Stimulated activated naive CD8-positive, alpha-beta T cell treated with anti-CD3 and anti-CD28 coated beads, Interleukin-15, Interleukin-2, amounts not matched to agents 100 ng/mL and 50 ng/mL, for 24 hours (primary cell): ENCODE measurements around the gene DCC.

Experiments
- H3K27ac Mint-ChIP-seq: one replicate; pipeline ENCODE4 v1.8.0; 2021; ENCODE audit warnings: mild to moderate bottlenecking, mixed read lengths
- H3K27me3 Mint-ChIP-seq: one replicate; pipeline ENCODE4 v1.8.0; 2021; ENCODE audit warnings: mixed read lengths
- H3K36me3 Mint-ChIP-seq: one replicate; pipeline ENCODE4 v1.8.0; 2021; ENCODE audit warnings: low read depth, mixed read lengths
- H3K4me1 Mint-ChIP-seq: one replicate; pipeline ENCODE4 v1.8.0; 2021; ENCODE audit warnings: low read depth, mixed read lengths
- H3K4me3 Mint-ChIP-seq: one replicate; pipeline ENCODE4 v1.8.0; 2021; ENCODE audit warnings: mild to moderate bottlenecking, mixed read lengths
- H3K9me3 Mint-ChIP-seq: one replicate; pipeline ENCODE4 v1.8.0; 2021; ENCODE audit warnings: mixed read lengths

DCC gene

GRCh38 chr18:52605345-52605744 lies 265.3 kb downstream of the DCC start:
- Mint-ChIP-seq H3K9me3 (peaks cover 14% of the 10 kb centered on the region), H3K4me1 (no peaks in the 10 kb centered on the region), H3K36me3 (no peaks in the 10 kb centered on the region), H3K27me3 (no peaks in the 10 kb centered on the region), H3K4me3 (no peak overlapping the region), H3K27ac (no peak overlapping the region)

- H3K36me3 Mint-ChIP-seq = no peaks in the 10 kb centered on the region
- no peak overlapping the region for H3K4me3 Mint-ChIP-seq
- H3K9me3 Mint-ChIP-seq = peaks cover 7% of the 10 kb centered on the region
- no peaks in the 10 kb centered on the region for H3K4me1 Mint-ChIP-seq
- no peaks in the 10 kb centered on the region for H3K27me3 Mint-ChIP-seq
- no peak overlapping the region for H3K27ac Mint-ChIP-seq
These were observed 268.0 kb downstream of the DCC start for GRCh38 chr18:52607985-52608384.

- Mint-ChIP-seq H3K4me3 (no peak overlapping the region), H3K9me3 (peaks cover 7% of the 10 kb centered on the region), H3K36me3 (no peaks in the 10 kb centered on the region), H3K4me1 (no peaks in the 10 kb centered on the region), H3K27me3 (no peaks in the 10 kb centered on the region), H3K27ac (no peak overlapping the region)
These were observed 270.6 kb downstream of the DCC start for GRCh38 chr18:52610451-52611115.

GRCh38 chr18:52612406-52612805 lies 272.4 kb downstream of the DCC start:
- Mint-ChIP-seq H3K27me3 (no peaks in the 10 kb centered on the region), H3K4me1 (no peaks in the 10 kb centered on the region), H3K27ac (no peak overlapping the region), H3K36me3 (no peaks in the 10 kb centered on the region), H3K4me3 (no peak overlapping the region), H3K9me3 (peaks cover 7% of the 10 kb centered on the region)

GRCh38 chr18:52615321-52615720 lies 275.3 kb downstream of the DCC start:
- Mint-ChIP-seq H3K27ac (no peak overlapping the region), H3K9me3 (no peaks in the 10 kb centered on the region), H3K27me3 (no peaks in the 10 kb centered on the region), H3K4me1 (no peaks in the 10 kb centered on the region), H3K36me3 (no peaks in the 10 kb centered on the region), H3K4me3 (no peak overlapping the region)

- H3K4me3 Mint-ChIP-seq = no peak overlapping the region
- no peaks in the 10 kb centered on the region for H3K4me1 Mint-ChIP-seq
- no peaks in the 10 kb centered on the region for H3K9me3 Mint-ChIP-seq
- no peak overlapping the region for H3K27ac Mint-ChIP-seq
- no peaks in the 10 kb centered on the region for H3K36me3 Mint-ChIP-seq
- H3K27me3 Mint-ChIP-seq = no peaks in the 10 kb centered on the region
These were observed 275.9 kb downstream of the DCC start for GRCh38 chr18:52615943-52616342.

GRCh38 chr18:52617931-52618330 lies 277.9 kb downstream of the DCC start:
- no peaks in the 10 kb centered on the region for H3K27me3 Mint-ChIP-seq
- H3K4me3 Mint-ChIP-seq = no peak overlapping the region
- no peaks in the 10 kb centered on the region for H3K4me1 Mint-ChIP-seq
- no peak overlapping the region for H3K27ac Mint-ChIP-seq
- H3K36me3 Mint-ChIP-seq = no peaks in the 10 kb centered on the region
- no peaks in the 10 kb centered on the region for H3K9me3 Mint-ChIP-seq

- H3K4me1 Mint-ChIP-seq = no peaks in the 10 kb centered on the region
- H3K27ac Mint-ChIP-seq = no peak overlapping the region
- no peak overlapping the region for H3K4me3 Mint-ChIP-seq
- no peaks in the 10 kb centered on the region for H3K36me3 Mint-ChIP-seq
- H3K27me3 Mint-ChIP-seq = no peaks in the 10 kb centered on the region
- no peaks in the 10 kb centered on the region for H3K9me3 Mint-ChIP-seq
These were observed 281.0 kb downstream of the DCC start for GRCh38 chr18:52620926-52621439.

GRCh38 chr18:52624702-52625101 lies 284.7 kb downstream of the DCC start:
- Mint-ChIP-seq H3K36me3 (no peaks in the 10 kb centered on the region), H3K27ac (no peak overlapping the region), H3K27me3 (no peaks in the 10 kb centered on the region), H3K4me1 (no peaks in the 10 kb centered on the region), H3K4me3 (no peak overlapping the region), H3K9me3 (no peaks in the 10 kb centered on the region)

- no peak overlapping the region for H3K27ac Mint-ChIP-seq
- H3K27me3 Mint-ChIP-seq = no peaks in the 10 kb centered on the region
- no peaks in the 10 kb centered on the region for H3K36me3 Mint-ChIP-seq
- H3K4me3 Mint-ChIP-seq = no peak overlapping the region
- H3K4me1 Mint-ChIP-seq = no peaks in the 10 kb centered on the region
- H3K9me3 Mint-ChIP-seq = peaks cover 21% of the 10 kb centered on the region
These were observed 296.5 kb downstream of the DCC start for GRCh38 chr18:52636536-52636935.

GRCh38 chr18:52648201-52648600 lies 308.2 kb downstream of the DCC start:
- H3K27me3 Mint-ChIP-seq = no peaks in the 10 kb centered on the region
- H3K4me1 Mint-ChIP-seq = no peaks in the 10 kb centered on the region
- H3K4me3 Mint-ChIP-seq = no peak overlapping the region
- H3K9me3 Mint-ChIP-seq = peaks cover 19% of the 10 kb centered on the region
- no peak overlapping the region for H3K27ac Mint-ChIP-seq
- no peaks in the 10 kb centered on the region for H3K36me3 Mint-ChIP-seq

- Mint-ChIP-seq H3K9me3 (peaks cover 4% of the 10 kb centered on the region), H3K27ac (no peak overlapping the region), H3K36me3 (no peaks in the 10 kb centered on the region), H3K4me1 (no peaks in the 10 kb centered on the region), H3K27me3 (no peaks in the 10 kb centered on the region), H3K4me3 (no peak overlapping the region)
These were observed 312.4 kb downstream of the DCC start for GRCh38 chr18:52652391-52652790.

- no peak overlapping the region for H3K27ac Mint-ChIP-seq
- H3K4me1 Mint-ChIP-seq = no peaks in the 10 kb centered on the region
- no peaks in the 10 kb centered on the region for H3K36me3 Mint-ChIP-seq
- peaks cover 4% of the 10 kb centered on the region for H3K9me3 Mint-ChIP-seq
- no peaks in the 10 kb centered on the region for H3K27me3 Mint-ChIP-seq
- H3K4me3 Mint-ChIP-seq = no peak overlapping the region
These were observed 317.2 kb downstream of the DCC start for GRCh38 chr18:52657043-52657805.

- Mint-ChIP-seq H3K36me3 (no peaks in the 10 kb centered on the region), H3K4me1 (no peaks in the 10 kb centered on the region), H3K9me3 (peaks cover 7% of the 10 kb centered on the region), H3K27ac (no peak overlapping the region), H3K27me3 (no peaks in the 10 kb centered on the region), H3K4me3 (no peak overlapping the region)
These were observed 327.6 kb downstream of the DCC start for GRCh38 chr18:52667463-52668065.

- no peaks in the 10 kb centered on the region for H3K27me3 Mint-ChIP-seq
- H3K4me1 Mint-ChIP-seq = no peaks in the 10 kb centered on the region
- H3K27ac Mint-ChIP-seq = no peak overlapping the region
- no peak overlapping the region for H3K4me3 Mint-ChIP-seq
- peaks cover 3% of the 10 kb centered on the region for H3K9me3 Mint-ChIP-seq
- no peaks in the 10 kb centered on the region for H3K36me3 Mint-ChIP-seq
These were observed 330.9 kb downstream of the DCC start for GRCh38 chr18:52670896-52671295.
